MM.1S (cell line): ENCODE measurements around the gene DTX1.

Source experiments
- DNase-seq: peaks from one replicate; pipeline ENCODE4 v3.0.0-alpha.2; 2015
- H2AFZ ChIP-seq: fragments of 300-600 bp; sonication (generic); 2 replicates; pipeline ENCODE4 v1.6.0; 2016; ENCODE audit warnings: antibody characterized with exemption, low read length
- H3F3A ChIP-seq: fragments of 300-600 bp; sonication (generic); 2 replicates; pipeline ENCODE4 v1.6.1; 2016; ENCODE audit warnings: mild to moderate bottlenecking, antibody characterized with exemption, low read length, moderate library complexity, mixed read lengths; ENCODE audit not compliant: insufficient read depth
- H3K27ac ChIP-seq: fragments of 300-600 bp; sonication (generic); 2 replicates; pipeline ENCODE4 v1.5.1; 2016; ENCODE audit warnings: mild to moderate bottlenecking, low read length
- H3K27me3 ChIP-seq: fragments of 300-600 bp; sonication (generic); replicated peaks from 2 replicates; pipeline ENCODE4 v1.6.0; 2016; ENCODE audit warnings: low read length; ENCODE audit not compliant: insufficient read depth
- H3K36me3 ChIP-seq: fragments of 300-600 bp; sonication (generic); replicated peaks from 2 replicates; pipeline ENCODE4 v1.6.1; 2016; ENCODE audit warnings: mild to moderate bottlenecking, low read length, mixed read lengths; ENCODE audit not compliant: insufficient read depth
- H3K4me1 ChIP-seq: fragments of 300-600 bp; sonication (generic); 2 replicates; pipeline ENCODE4 v1.6.1; 2016; ENCODE audit warnings: low read length, mixed read lengths
- H3K4me2 ChIP-seq: fragments of 300-600 bp; sonication (generic); 2 replicates; pipeline ENCODE4 v1.6.0; 2016; ENCODE audit warnings: low read depth, low read length
- H3K4me3 ChIP-seq: fragments of 300-600 bp; sonication (generic); 2 replicates; pipeline ENCODE4 v1.5.1; 2016; ENCODE audit warnings: low read length, mixed read lengths
- H3K79me2 ChIP-seq: fragments of 300-600 bp; sonication (generic); 2 replicates; pipeline ENCODE4 v1.6.1; 2016; ENCODE audit warnings: mixed run types, low read length, mixed read lengths
- H3K9ac ChIP-seq: fragments of 300-600 bp; sonication (generic); 2 replicates; pipeline ENCODE4 v1.6.1; 2016; ENCODE audit warnings: low read length, mixed read lengths
- H3K9me2 ChIP-seq: fragments of 300-600 bp; sonication (generic); replicated peaks from 2 replicates; pipeline ENCODE4 v1.6.1; 2016; ENCODE audit warnings: mild to moderate bottlenecking, low read length, mixed read lengths; ENCODE audit not compliant: insufficient read depth
- H3K9me3 ChIP-seq: fragments of 300-600 bp; sonication (generic); replicated peaks from 2 replicates; pipeline ENCODE4 v1.6.1; 2016; ENCODE audit warnings: mild to moderate bottlenecking, low read length, mixed read lengths; ENCODE audit not compliant: insufficient read depth
- H4K20me1 ChIP-seq: fragments of 300-600 bp; sonication (generic); 2 replicates; pipeline ENCODE4 v1.6.1; 2016; ENCODE audit warnings: mild to moderate bottlenecking, low read length, moderate library complexity, mixed read lengths; ENCODE audit not compliant: insufficient read depth
- EZH2 ChIP-seq: fragments of 300-600 bp; sonication (generic); optimal IDR thresholded peaks from 2 replicates; pipeline ENCODE3; 2017; ENCODE audit warnings: low read depth, mild to moderate bottlenecking, antibody characterized with exemption, low read length, mixed read lengths
- EZH2phosphoT487 ChIP-seq: fragments of 300-600 bp; sonication (generic); IDR thresholded peaks from 2 replicates; pipeline ENCODE4 v1.6.1; 2018; ENCODE audit warnings: antibody characterized with exemption, low read length
- TF ChIP-seq, protein P1 (sequence below): fragments of 300-600 bp; sonication (generic); IDR thresholded peaks from 2 replicates; pipeline ENCODE4 v1.5.1; 2016; ENCODE audit warnings: antibody characterized with exemption, low read length, mixed read lengths

Gene DTX1

DNA sequence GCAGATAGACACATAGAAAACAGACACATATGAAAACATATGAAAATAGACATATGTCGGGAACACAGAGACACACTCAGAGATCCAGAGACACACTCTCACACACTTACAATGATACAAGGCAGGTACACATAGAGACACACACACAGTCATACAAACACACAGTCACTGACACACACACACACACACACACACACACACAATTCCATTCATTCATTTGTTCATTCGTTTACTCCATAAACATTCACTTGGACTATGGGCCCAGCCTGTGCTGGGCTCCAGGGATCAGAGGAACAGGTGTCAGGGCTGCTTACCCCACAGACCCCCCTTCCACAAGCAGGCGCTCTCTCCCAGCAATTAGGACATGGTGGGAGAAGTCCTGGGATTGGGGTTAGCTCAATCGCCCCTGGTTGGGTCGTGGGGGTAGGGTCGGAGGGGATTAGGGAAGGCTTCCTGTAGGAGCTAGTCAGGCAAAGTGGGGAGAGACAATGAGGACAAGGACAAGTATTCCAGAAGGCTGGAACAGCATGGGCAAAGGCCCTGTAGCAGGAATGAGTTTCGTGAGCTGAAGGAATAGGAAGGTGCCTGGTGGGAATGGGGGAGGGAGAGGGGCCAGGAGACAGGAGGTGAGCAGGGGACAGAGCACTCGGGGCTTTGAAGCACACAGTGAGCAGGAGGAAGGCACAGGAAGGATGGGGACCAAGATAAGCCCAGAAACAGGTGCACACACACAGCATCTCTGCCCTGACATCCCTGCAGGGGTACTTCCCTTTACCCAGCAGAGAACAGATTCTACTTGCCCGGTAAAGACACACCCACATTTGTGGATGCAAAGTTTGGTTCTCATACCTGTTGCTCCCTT is 72.5 kb downstream of the DTX1 start:
- no peak overlapping the region for H2AFZ ChIP-seq
- TF ChIP-seq EZH2 (no peak), EZH2phosphoT487 (no peak)
- TF ChIP-seq, protein P1, sequence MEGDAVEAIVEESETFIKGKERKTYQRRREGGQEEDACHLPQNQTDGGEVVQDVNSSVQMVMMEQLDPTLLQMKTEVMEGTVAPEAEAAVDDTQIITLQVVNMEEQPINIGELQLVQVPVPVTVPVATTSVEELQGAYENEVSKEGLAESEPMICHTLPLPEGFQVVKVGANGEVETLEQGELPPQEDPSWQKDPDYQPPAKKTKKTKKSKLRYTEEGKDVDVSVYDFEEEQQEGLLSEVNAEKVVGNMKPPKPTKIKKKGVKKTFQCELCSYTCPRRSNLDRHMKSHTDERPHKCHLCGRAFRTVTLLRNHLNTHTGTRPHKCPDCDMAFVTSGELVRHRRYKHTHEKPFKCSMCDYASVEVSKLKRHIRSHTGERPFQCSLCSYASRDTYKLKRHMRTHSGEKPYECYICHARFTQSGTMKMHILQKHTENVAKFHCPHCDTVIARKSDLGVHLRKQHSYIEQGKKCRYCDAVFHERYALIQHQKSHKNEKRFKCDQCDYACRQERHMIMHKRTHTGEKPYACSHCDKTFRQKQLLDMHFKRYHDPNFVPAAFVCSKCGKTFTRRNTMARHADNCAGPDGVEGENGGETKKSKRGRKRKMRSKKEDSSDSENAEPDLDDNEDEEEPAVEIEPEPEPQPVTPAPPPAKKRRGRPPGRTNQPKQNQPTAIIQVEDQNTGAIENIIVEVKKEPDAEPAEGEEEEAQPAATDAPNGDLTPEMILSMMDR = no peak
- H3K9me3 ChIP-seq = no peaks in the 10 kb centered on the region
- no peaks in the 10 kb centered on the region for H3K9me2 ChIP-seq
- H3K4me2 ChIP-seq = no peak overlapping the region
- H3K4me3 ChIP-seq = no peak overlapping the region
- no peaks in the 10 kb centered on the region for H3K79me2 ChIP-seq
- H3F3A ChIP-seq = no peaks in the 10 kb centered on the region
- H3K27me3 ChIP-seq = no peaks in the 10 kb centered on the region
- no peak overlapping the region for H3K27ac ChIP-seq
- no peak overlapping the region for H3K9ac ChIP-seq
- no peaks in the 10 kb centered on the region for H3K36me3 ChIP-seq
- DNase-seq = no peak
- H4K20me1 ChIP-seq = no peaks in the 10 kb centered on the region
- H3K4me1 ChIP-seq = no peaks in the 10 kb centered on the region

DNA sequence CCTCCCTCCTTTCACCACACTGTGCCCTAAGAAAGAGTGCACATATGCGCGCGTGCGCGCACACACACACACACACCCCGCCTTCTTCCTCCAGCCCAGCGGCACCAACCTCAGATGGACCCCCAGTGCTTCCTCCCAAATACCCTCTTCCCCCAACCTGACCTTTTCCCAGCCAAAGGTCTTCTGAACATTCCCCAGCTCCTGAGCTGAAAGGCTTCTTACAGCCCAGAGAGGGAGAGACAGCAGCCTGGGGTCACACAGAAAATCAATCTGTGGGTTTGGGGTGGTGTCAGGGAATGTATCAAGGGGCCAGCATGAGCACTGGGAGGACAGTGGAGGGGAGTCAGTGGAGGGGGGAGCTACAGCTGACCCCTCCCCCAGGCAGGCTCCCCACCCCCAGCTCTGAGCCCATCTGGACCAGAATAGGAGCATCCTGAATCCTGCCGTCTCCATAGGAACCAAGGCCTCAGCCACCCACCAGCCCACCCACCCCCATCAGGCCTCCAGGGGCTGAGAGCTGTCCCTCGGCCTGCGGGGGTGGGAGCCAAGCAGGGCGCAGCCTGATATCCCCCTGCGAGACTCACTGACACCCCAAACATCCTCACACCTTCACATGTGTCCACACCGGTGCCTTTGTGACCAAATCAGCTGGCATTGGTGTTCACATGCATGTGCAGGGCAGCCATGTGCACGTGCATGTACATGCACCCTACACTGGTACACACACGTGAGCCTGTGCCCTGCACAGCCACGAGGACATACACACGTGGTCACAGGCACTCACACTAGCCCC is 73.3 kb downstream of the DTX1 start:
- H2AFZ ChIP-seq = no peak overlapping the region
- H3K9me3 ChIP-seq = no peaks in the 10 kb centered on the region
- H3K4me2 ChIP-seq = no peak overlapping the region
- H3K36me3 ChIP-seq = no peaks in the 10 kb centered on the region
- H3K9me2 ChIP-seq = no peaks in the 10 kb centered on the region
- H3K9ac ChIP-seq = no peak overlapping the region
- H3K4me1 ChIP-seq = no peaks in the 10 kb centered on the region
- no peak overlapping the region for H3K4me3 ChIP-seq
- TF ChIP-seq EZH2phosphoT487 = no peak
- no peak for TF ChIP-seq EZH2
- TF ChIP-seq, protein P1 = no peak
- no peaks in the 10 kb centered on the region for H3F3A ChIP-seq
- no peaks in the 10 kb centered on the region for H3K79me2 ChIP-seq
- no peak overlapping the region for H3K27ac ChIP-seq
- DNase-seq = no peak
- no peaks in the 10 kb centered on the region for H3K27me3 ChIP-seq
- no peaks in the 10 kb centered on the region for H4K20me1 ChIP-seq

- TF ChIP-seq EZH2 = no peak
- TF ChIP-seq EZH2phosphoT487 = no peak
- TF ChIP-seq, protein P1 = no peak
- H3K27ac ChIP-seq = no peak overlapping the region
- H3K36me3 ChIP-seq = no peaks in the 10 kb centered on the region
- no peak for DNase-seq
- no peak overlapping the region for H3K9ac ChIP-seq
- no peak overlapping the region for H3K4me3 ChIP-seq
- H3K4me1 ChIP-seq = no peaks in the 10 kb centered on the region
- no peaks in the 10 kb centered on the region for H4K20me1 ChIP-seq
- no peak overlapping the region for H2AFZ ChIP-seq
- H3K27me3 ChIP-seq = no peaks in the 10 kb centered on the region
- no peaks in the 10 kb centered on the region for H3K9me3 ChIP-seq
- H3K9me2 ChIP-seq = no peaks in the 10 kb centered on the region
- no peak overlapping the region for H3K4me2 ChIP-seq
- no peaks in the 10 kb centered on the region for H3K79me2 ChIP-seq
- no peaks in the 10 kb centered on the region for H3F3A ChIP-seq
Measured at GRCh38 chr12:113130457-113131135, 74.1 kb downstream of the DTX1 start.
